Measurements from ENCODE around the gene POLR3B. TPM values are rescaled to one million over a fixed set of nuclear protein-coding genes. Genes with fewer than 3 reads are reported as not detected.

POLR3B gene
- total RNA-seq, 1 experiment from 2014 or later: 10.7 TPM

- RAD21 ChIA-PET (ENCODE audit: low non-redundant PET in 1 of 2, low total read pairs in 2 of 2, uncharacterized antibody in 2 of 2, unreplicated experiment in 2 of 2): no interaction called here
- Histone ChIP-seq H3K36me3 (ENCODE audit: control insufficient read depth in 1 of 2, insufficient read depth in 2 of 2, low read length in 2 of 2) (no peaks in the 10 kb centered on the region), H2AFZ (ENCODE audit: low read depth, low read length, poor library complexity, severe bottlenecking) (peak overlapping the region; percentile 9), H3K27ac (ENCODE audit: low read depth, low read length) (no peak overlapping the region), H3K9me3 (ENCODE audit: control insufficient read depth in 1 of 2, insufficient read depth in 1 of 2, low read depth in 1 of 2, low read length in 2 of 2) (no peaks in the 10 kb centered on the region), H4K20me1 (ENCODE audit: insufficient read depth) (no peaks in the 10 kb centered on the region), H3K9ac (ENCODE audit: low read length) (no peak overlapping the region), H3K4me2 (ENCODE audit: low read length) (no peak overlapping the region), H3K4me1 (ENCODE audit: control insufficient read depth in 1 of 2, insufficient read depth in 2 of 2, low read length in 2 of 2) (no peaks in the 10 kb centered on the region), H3K4me3 (replicated peaks in 1 of 2; ENCODE audit: low read depth in 1 of 2, low read length in 2 of 2) (no peak overlapping the region), H3K27me3 (ENCODE audit: insufficient read depth, low read length) (no peaks in the 10 kb centered on the region), H3K9me2 (ENCODE audit: insufficient read depth) (no peaks in the 10 kb centered on the region), H3K79me2 (ENCODE audit: insufficient read depth, low read length) (no peaks in the 10 kb centered on the region)
- DNase-seq (ENCODE audit: low read depth, low spot score) (no peak), ATAC-seq (no peak)
- BruUV-seq (replicated peaks): no TSS peak
- TF ChIP-seq POLR2AphosphoS5 (IDR thresholded peaks at IDR 0.05; ENCODE audit: low read depth, low read length) (no peak), RAD21 (IDR thresholded peaks at IDR 0.05; ENCODE audit: low read depth) (no peak), ATF3 (IDR thresholded peaks at IDR 0.05) (no peak), EGR1 (IDR thresholded peaks at IDR 0.05; ENCODE audit: low read depth) (no peak), ZNF274 (IDR thresholded peaks at IDR 0.05; ENCODE audit: low read depth, low read length) (no peak), POLR2A (IDR thresholded peaks at IDR 0.05; ENCODE audit: borderline replicate concordance, extremely low read depth, insufficient read depth, insufficient read length) (no peak), REST (IDR thresholded peaks at IDR 0.05; ENCODE audit: low read depth) (no peak), CTCF (IDR thresholded peaks at IDR 0.05 in 2 of 3, conservative IDR thresholded peaks at IDR 0.05 in 1 of 3; ENCODE audit: borderline replicate concordance in 1 of 3, insufficient read depth in 1 of 3, low read depth in 2 of 3, low read length in 2 of 3) (no peak), SIN3A (IDR thresholded peaks at IDR 0.05; ENCODE audit: low read depth) (no peak), ELF1 (IDR thresholded peaks at IDR 0.05; ENCODE audit: borderline replicate concordance, low read depth) (no peak), FOSL1 (IDR thresholded peaks at IDR 0.05; ENCODE audit: low read depth) (no peak), CEBPB (IDR thresholded peaks at IDR 0.05; ENCODE audit: low read depth) (no peak), JUND (IDR thresholded peaks at IDR 0.05) (no peak), ZBTB33 (IDR thresholded peaks at IDR 0.05; ENCODE audit: extremely low read depth, insufficient replicate concordance, low read length) (no peak), YY1 (IDR thresholded peaks at IDR 0.05; ENCODE audit: extremely low read depth, insufficient replicate concordance, low read depth, low read length) (no peak), EZH2phosphoT487 (IDR thresholded peaks at IDR 0.05; ENCODE audit: borderline replicate concordance) (no peak), MAX (IDR thresholded peaks at IDR 0.05) (no peak)
- CTCF ChIA-PET: no interaction called here
- POLR2A ChIA-PET: no interaction called here
- intact Hi-C loops (cut with micrococcal nuclease): no loop called here
Observed at GRCh38 chr12:106315523-106315922, 42.0 kb upstream of the POLR3B start.

Measured in HCT116 (cell line).